CD14-positive monocyte (primary cell): ENCODE measurements around the gene AVPR1A. TPM values are rescaled to one million over a fixed set of nuclear protein-coding genes. Genes with fewer than 3 reads are reported as not detected.
"Not testable (repeated sequence)": the region's sequence is repeated elsewhere in the genome, so short reads cannot be mapped to it uniquely, and the experiment has no call there.

Experiments used
- DNase-seq, 3 donors: peaks; one replicate each; pipeline ENCODE4 v3.0.0-alpha.2; 2011 to 2022
- H2AFZ ChIP-seq: 2 replicates; pipeline ENCODE4 v1.6.0; 2012; ENCODE audit warnings: mild to moderate bottlenecking, low read depth, low read length, inconsistent platforms; ENCODE audit not compliant: insufficient read depth, poor library complexity, severe bottlenecking
- H3K27ac ChIP-seq, 2 donors: 1 replicate in 1 of 2; 2 replicates in 1 of 2; pipeline ENCODE4 v1.5.1; 2012 to 2013; ENCODE audit warnings: low read length in 2 of 2, control low read depth in 1 of 2, inconsistent platforms in 1 of 2, low read depth in 1 of 2, mild to moderate bottlenecking in 1 of 2
- H3K27me3 ChIP-seq, 2 donors: one replicate each; pipeline versions ENCODE4 v1.6.0 to v1.6.1; 2011 to 2013; ENCODE audit warnings: low read length in 2 of 2; ENCODE audit not compliant: control insufficient read depth in 2 of 2, insufficient read depth in 2 of 2
- H3K36me3 ChIP-seq, 2 donors: replicated peaks in 1 of 2; 1 replicate in 1 of 2; 2 replicates in 1 of 2; pipeline versions ENCODE4 v1.5.1 to v1.6.1; 2012 to 2013; ENCODE audit warnings: low read length in 2 of 2, control low read depth in 1 of 2, inconsistent platforms in 1 of 2, mild to moderate bottlenecking in 1 of 2; ENCODE audit not compliant: insufficient read depth in 2 of 2, control insufficient read depth in 1 of 2
- H3K4me1 ChIP-seq, 2 donors: 1 replicate in 1 of 2; 2 replicates in 1 of 2; pipeline versions ENCODE4 v1.5.1 to v1.6.1; 2012 to 2013; ENCODE audit warnings: low read length in 2 of 2, control low read depth in 1 of 2, inconsistent platforms in 1 of 2, mild to moderate bottlenecking in 1 of 2, moderate library complexity in 1 of 2; ENCODE audit not compliant: insufficient read depth in 2 of 2, control insufficient read depth in 1 of 2
- H3K4me2 ChIP-seq: replicated peaks from 2 replicates; pipeline ENCODE3; 2012; ENCODE audit warnings: low read length, moderate library complexity, mild to moderate bottlenecking; ENCODE audit not compliant: poor library complexity, severe bottlenecking; ENCODE audit errors: extremely low read depth
- H3K4me3 ChIP-seq, 3 experiments: fragments of 200-600 bp in 1 of 3; sonication (generic) in 1 of 3; replicated peaks in 1 of 3; 1 replicate in 2 of 3; 2 replicates in 1 of 3; pipeline ENCODE4 v1.5.1; 2011 to 2013; ENCODE audit warnings: low read length in 3 of 3, mild to moderate bottlenecking in 3 of 3, control low read depth in 2 of 3, low read depth in 2 of 3, inconsistent platforms in 1 of 3, moderate library complexity in 1 of 3
- H3K79me2 ChIP-seq: 2 replicates; pipeline ENCODE4 v1.6.0; 2012; ENCODE audit warnings: mild to moderate bottlenecking, control low read depth, inconsistent platforms, low read length, moderate library complexity; ENCODE audit not compliant: insufficient read depth
- H3K9ac ChIP-seq: 2 replicates; pipeline ENCODE4 v1.6.0; 2017; ENCODE audit warnings: low read length, mild to moderate bottlenecking; ENCODE audit not compliant: insufficient read depth, poor library complexity, severe bottlenecking
- H3K9me3 ChIP-seq, 2 donors: replicated peaks in 1 of 2; 1 replicate in 1 of 2; 2 replicates in 1 of 2; pipeline versions ENCODE4 v1.5.1 to v1.6.1; 2012 to 2013; ENCODE audit warnings: low read length in 2 of 2, control low read depth in 1 of 2; ENCODE audit not compliant: control insufficient read depth in 1 of 2, insufficient read depth in 1 of 2
- H4K20me1 ChIP-seq: 2 replicates; pipeline ENCODE4 v1.6.0; 2012; ENCODE audit warnings: mild to moderate bottlenecking, low read length, control low read depth, moderate library complexity; ENCODE audit not compliant: insufficient read depth
- H3K27ac Mint-ChIP-seq, 7 donors: one replicate each; pipeline ENCODE4 v1.8.0; 2020; ENCODE audit warnings: mild to moderate bottlenecking in 7 of 7, mixed read lengths in 7 of 7, moderate library complexity in 6 of 7, inconsistent platforms in 2 of 7
- H3K27me3 Mint-ChIP-seq, 3 donors: one replicate each; pipeline ENCODE4 v1.8.0; 2021 to 2022; ENCODE audit warnings: low read depth in 3 of 3, mild to moderate bottlenecking in 3 of 3, mixed read lengths in 3 of 3, moderate library complexity in 3 of 3, inconsistent platforms in 1 of 3
- H3K36me3 Mint-ChIP-seq, 2 donors: one replicate each; pipeline ENCODE4 v1.8.0; 2020; ENCODE audit warnings: mixed read lengths in 2 of 2, inconsistent platforms in 1 of 2, mild to moderate bottlenecking in 1 of 2
- H3K4me1 Mint-ChIP-seq: one replicate; pipeline ENCODE4 v1.8.0; 2020; ENCODE audit warnings: mild to moderate bottlenecking, mixed read lengths
- H3K4me3 Mint-ChIP-seq, 2 donors: one replicate each; pipeline ENCODE4 v1.8.0; 2020; ENCODE audit warnings: mild to moderate bottlenecking in 2 of 2, mixed read lengths in 2 of 2, moderate library complexity in 1 of 2
- H3K9me3 Mint-ChIP-seq, 7 donors: one replicate each; pipeline ENCODE4 v1.8.0; 2020 to 2022; ENCODE audit warnings: mixed read lengths in 7 of 7, mild to moderate bottlenecking in 6 of 7, moderate library complexity in 6 of 7, inconsistent platforms in 2 of 7
- WGBS: methylation state at CpG from one replicate; pipeline ENCODE4 v1.1.5; 2013; ENCODE audit warnings: missing lambda C conversion rate; ENCODE audit not compliant: insufficient coverage; 5-methylcytosine and 5-hydroxymethylcytosine counted together
- intact Hi-C, 2 donors: fragments of 100-400 bp; cut with micrococcal nuclease; formaldehyde crosslinking; loops; one replicate each; pipeline versions ENCODE4 v1.15.0 to v1.15.1; 2023
- polyA plus RNA-seq, 3 donors: library from polyadenylated mRNA; depleted of rRNA in 1 of 3; unstranded in 2 of 3; stranded (reverse) in 1 of 3; fragments of 300-500 nt in 2 of 3; fragments of >200 nt in 1 of 3; fragmentation: Illumina TruSeq in 2 of 3; gene quantifications; 1 replicate in 2 of 3; 2 replicates in 1 of 3; pipeline ENCODE4 v1.2.3, GENCODE V29; 2012 to 2021
- TF ChIP-seq, protein P1 (sequence below): fragments of 200-600 bp; IDR thresholded peaks from one replicate; pipeline ENCODE4 v1.8.0; 2022; ENCODE audit warnings: antibody characterized with exemption, mild to moderate bottlenecking

AVPR1A gene
- polyA plus RNA-seq, 3 donors = not detected

DNA sequence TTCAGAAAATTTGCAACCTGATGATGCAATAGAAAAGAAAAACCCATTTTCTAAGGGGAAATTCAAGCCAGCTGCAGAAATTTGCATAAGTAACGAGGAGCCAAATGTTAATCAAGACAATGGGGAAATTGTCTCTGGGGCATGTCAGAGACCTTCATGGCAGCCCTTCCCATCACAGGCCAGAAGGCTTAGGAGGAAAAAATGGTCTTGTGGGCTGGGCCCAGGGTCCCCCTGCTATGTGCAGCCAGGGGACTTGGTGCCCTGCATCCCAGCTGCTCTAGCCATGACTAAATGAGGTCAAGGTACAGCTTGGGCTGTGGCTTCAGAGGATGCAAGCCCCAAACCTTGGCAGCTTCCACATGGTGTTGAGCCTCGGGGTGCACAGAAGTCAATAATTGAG is 28.2 kb upstream of the AVPR1A start:
- peaks cover 27 to 41% (median 35%) of the 10 kb centered on the region in 7 donors for H3K9me3 Mint-ChIP-seq
- H3K36me3 Mint-ChIP-seq = no peaks in the 10 kb centered on the region
- no peak overlapping the region for H3K27ac Mint-ChIP-seq
- no peak overlapping the region for H3K4me3 Mint-ChIP-seq
- H3K4me1 Mint-ChIP-seq = no peaks in the 10 kb centered on the region
- H3K27me3 Mint-ChIP-seq = no peaks in the 10 kb centered on the region
- DNase-seq = no peak
- no peaks in the 10 kb centered on the region for H3K36me3 ChIP-seq
- H3K27ac ChIP-seq = no peak overlapping the region
- H3K79me2 ChIP-seq = no peaks in the 10 kb centered on the region
- no peaks in the 10 kb centered on the region for H3K27me3 ChIP-seq
- H3K4me3 ChIP-seq = no peak overlapping the region
- intact Hi-C loops = no loop called here
- no peak overlapping the region for H3K9ac ChIP-seq
- no peaks in the 10 kb centered on the region for H3K4me1 ChIP-seq
- H4K20me1 ChIP-seq = no peaks in the 10 kb centered on the region
- H2AFZ ChIP-seq = no peak overlapping the region
- peaks cover 23 to 32% of the 10 kb centered on the region in 2 donors for H3K9me3 ChIP-seq
- 100% methylated on average over 1 of the region's 2 CpGs for WGBS
- H3K4me2 ChIP-seq = no peak overlapping the region
- TF ChIP-seq, protein P1, sequence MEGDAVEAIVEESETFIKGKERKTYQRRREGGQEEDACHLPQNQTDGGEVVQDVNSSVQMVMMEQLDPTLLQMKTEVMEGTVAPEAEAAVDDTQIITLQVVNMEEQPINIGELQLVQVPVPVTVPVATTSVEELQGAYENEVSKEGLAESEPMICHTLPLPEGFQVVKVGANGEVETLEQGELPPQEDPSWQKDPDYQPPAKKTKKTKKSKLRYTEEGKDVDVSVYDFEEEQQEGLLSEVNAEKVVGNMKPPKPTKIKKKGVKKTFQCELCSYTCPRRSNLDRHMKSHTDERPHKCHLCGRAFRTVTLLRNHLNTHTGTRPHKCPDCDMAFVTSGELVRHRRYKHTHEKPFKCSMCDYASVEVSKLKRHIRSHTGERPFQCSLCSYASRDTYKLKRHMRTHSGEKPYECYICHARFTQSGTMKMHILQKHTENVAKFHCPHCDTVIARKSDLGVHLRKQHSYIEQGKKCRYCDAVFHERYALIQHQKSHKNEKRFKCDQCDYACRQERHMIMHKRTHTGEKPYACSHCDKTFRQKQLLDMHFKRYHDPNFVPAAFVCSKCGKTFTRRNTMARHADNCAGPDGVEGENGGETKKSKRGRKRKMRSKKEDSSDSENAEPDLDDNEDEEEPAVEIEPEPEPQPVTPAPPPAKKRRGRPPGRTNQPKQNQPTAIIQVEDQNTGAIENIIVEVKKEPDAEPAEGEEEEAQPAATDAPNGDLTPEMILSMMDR = no peak

DNA sequence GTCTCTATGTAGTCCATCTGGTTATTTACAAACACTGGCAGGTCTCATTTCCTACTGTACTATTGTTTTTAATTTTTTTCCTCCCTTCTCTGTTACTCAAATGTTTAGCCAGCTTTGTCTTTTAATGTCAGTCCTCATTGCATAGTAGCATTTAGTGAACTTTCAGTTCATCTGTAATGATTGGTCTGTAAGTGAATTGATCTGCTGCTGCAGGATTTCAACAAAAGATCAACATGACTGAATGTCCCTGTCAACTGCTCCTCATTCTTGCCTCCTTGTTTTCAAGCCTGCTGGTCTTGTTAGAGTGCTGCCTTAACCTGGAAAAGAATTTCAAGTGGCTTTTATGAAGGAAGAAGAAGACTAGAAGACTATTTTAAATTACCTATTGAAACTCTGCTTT is 19.3 kb upstream of the AVPR1A start:
- H3K27me3 Mint-ChIP-seq = peaks cover 0 to 2% (median 0%) of the 10 kb centered on the region in 3 donors
- intact Hi-C loops = no loop called here
- Histone ChIP-seq H4K20me1 (no peaks in the 10 kb centered on the region), H3K4me1 (no peaks in the 10 kb centered on the region), H3K4me3 (no peak overlapping the region), H2AFZ (no peak overlapping the region), H3K9me3 (peaks cover 3 to 6% of the 10 kb centered on the region in 2 donors), H3K27me3 (no peaks in the 10 kb centered on the region), H3K36me3 (no peaks in the 10 kb centered on the region), H3K79me2 (no peaks in the 10 kb centered on the region), H3K4me2 (no peak overlapping the region), H3K27ac (no peak overlapping the region), H3K9ac (no peak overlapping the region)
- H3K4me3 Mint-ChIP-seq = no peak overlapping the region
- TF ChIP-seq, protein P1 = no peak
- H3K9me3 Mint-ChIP-seq = peaks cover 1 to 7% (median 5%) of the 10 kb centered on the region in 7 donors
- DNase-seq = no peak
- H3K4me1 Mint-ChIP-seq = no peaks in the 10 kb centered on the region
- no peak overlapping the region for H3K27ac Mint-ChIP-seq
- no peaks in the 10 kb centered on the region for H3K36me3 Mint-ChIP-seq

DNA sequence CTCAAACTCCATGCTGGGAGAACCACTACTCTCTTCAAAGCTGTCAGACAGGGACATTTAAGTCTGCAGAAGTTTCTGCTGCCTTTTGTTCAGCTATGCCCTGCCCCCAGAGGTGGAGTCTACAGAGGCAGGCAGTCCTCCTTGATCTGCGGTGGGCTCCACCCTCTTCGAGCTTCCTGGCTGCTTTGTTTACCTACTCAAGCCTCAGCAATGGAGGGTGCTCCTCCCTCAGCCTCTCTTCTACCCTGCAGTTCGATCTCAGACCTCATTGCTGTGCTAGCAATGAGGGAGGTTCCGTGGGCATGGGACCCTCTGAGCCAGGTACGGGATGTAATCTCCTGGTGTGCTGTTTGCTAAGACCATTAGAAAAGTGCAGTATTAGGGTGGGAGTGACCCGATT is 16.7 kb upstream of the AVPR1A start:
- intact Hi-C loops, H3K27ac Mint-ChIP-seq, H3K9ac ChIP-seq, H3K4me3 ChIP-seq, H2AFZ ChIP-seq, H3K36me3 Mint-ChIP-seq, H3K9me3 Mint-ChIP-seq, DNase-seq, H3K4me1 Mint-ChIP-seq, H3K79me2 ChIP-seq, H4K20me1 ChIP-seq, H3K9me3 ChIP-seq, H3K27ac ChIP-seq, H3K4me3 Mint-ChIP-seq, H3K4me2 ChIP-seq, H3K27me3 Mint-ChIP-seq, H3K4me1 ChIP-seq, H3K36me3 ChIP-seq, H3K27me3 ChIP-seq: not testable (repeated sequence)
- 89% methylated on average over 6 of the region's 6 CpGs for WGBS
